Pancreas (tissue), 10 donors: Measurements from ENCODE around the gene PURA. TPM values are rescaled to one million over a fixed set of nuclear protein-coding genes. Genes with fewer than 3 reads are reported as not detected.
A peak's percentile ranks its signal among the peaks of the same experiment; 100 is the strongest.

Experiments
- ATAC-seq, 4 donors: fragments of 200-7000 bp; cut with Tn5 transposase; one replicate each; pipeline versions ENCODE4 v1.8.0 to v1.9.1; 2020; ENCODE audit warnings: mild to moderate bottlenecking in 4 of 4, moderate library complexity in 4 of 4
- DNase-seq, 6 donors: peaks; one replicate each; pipeline ENCODE4 v3.0.0-alpha.2; 2020
- FAIRE-seq: peaks from 2 replicates; lab custom pipeline; 2012; peaks lifted over from hg19 to GRCh38; lab: Jason Lieb, UNC
- H3K27ac ChIP-seq, 4 donors: fragments of 200-600 bp; sonication (generic); 1 replicate in 3 of 4; 2 replicates in 1 of 4; pipeline versions ENCODE4 v1.5.0 to v1.8.0; 2020
- H3K27me3 ChIP-seq, 4 donors: fragments of 200-600 bp; one replicate each; pipeline ENCODE4 v1.8.0; 2021
- H3K36me3 ChIP-seq, 3 donors: fragments of 200-600 bp; sonication (generic) in 1 of 3; one replicate each; pipeline versions ENCODE4 v1.5.0 to v1.8.0; 2020 to 2021
- H3K4me1 ChIP-seq, 3 donors: fragments of 200-600 bp; one replicate each; pipeline ENCODE4 v1.8.0; 2021
- H3K4me3 ChIP-seq, 4 donors: fragments of 200-600 bp; sonication (generic) in 2 of 4; one replicate each; pipeline versions ENCODE4 v1.5.0 to v1.8.0; 2020 to 2021
- H3K9me3 ChIP-seq, 4 donors: fragments of 200-600 bp; one replicate each; pipeline ENCODE4 v1.8.0; 2021
- CTCF ChIP-seq, 4 donors: fragments of 200-600 bp; sonication (generic) in 3 of 4; IDR thresholded peaks; one replicate each; pipeline versions ENCODE4 v1.5.0 to v1.8.0; 2021; ENCODE audit warnings: antibody characterized with exemption in 4 of 4
- WGBS, 2 donors: extraction: QIAGEN DNeasy Blood & Tissue Kit; methylation state at CpG; one replicate each; pipeline ENCODE4 v1.1.7; 2013; 5-methylcytosine and 5-hydroxymethylcytosine counted together
- intact Hi-C, 3 donors: fragments of 100-400 bp; cut with DNase I; formaldehyde crosslinking; loops; one replicate each; pipeline versions ENCODE4 v1.11.1 to v1.14.2; 2022
- polyA plus RNA-seq, 2 donors: library from polyadenylated mRNA; stranded (reverse); fragments of 200-250 nt; gene quantifications; one replicate each; pipeline ENCODE4 v1.2.3, GENCODE V29; 2013
- total RNA-seq, 6 donors: library from RNA; stranded (reverse); fragmentation: NEBNext Ultra II Directional in 4 of 6; extraction: Animal tissue kit (Norgen Biotek cat#: 25700) in 4 of 6; gene quantifications; one replicate each; pipeline versions ENCODE4 v1.2.1 to v1.2.4, GENCODE V29; 2021 to 2023
- donor health status: healthy with polysubstance abuse.
- donor health status: DM: no; HTN: no; CAD: no; lungs with moderate emphysema.
- donor health status: DM: no; HTN: no; CAD: no.
- donor health status: control.
- donor health status: control.
- donor health status: Bipolar disorder and iron deficiency.
- donor health status: DM: yes; HTN: yes; CAD: no.
- donor health status: DM: no; HTN: no; CAD: no.
- donor health status: DM: no; HTN: no; CAD: no.
- donor health status: DM: yes; HTN: yes; CAD: no.

Gene PURA
- total and polyA plus RNA-seq, 8 donors: 3.2 to 17.2 (median 9.3) TPM

GRCh38 chr5:140165101-140165922 lies 51.4 kb downstream of the PURA start:
- TF ChIP-seq CTCF (IDR thresholded peaks at IDR 0.05): no peak
- H3K27me3 ChIP-seq: no peaks in the 10 kb centered on the region
- H3K4me3 ChIP-seq: no peak overlapping the region
- no peaks in the 10 kb centered on the region for H3K36me3 ChIP-seq
- peak in 5 of 6 donors; percentile 68 to 82 (median 77) for DNase-seq
- intact Hi-C loops: no loop called here
- WGBS, 2 donors: 10 to 19% methylated on average over 5 of the region's 5 CpGs
- peak overlapping the region; percentile 11 to 71 (median 52) for H3K27ac ChIP-seq
- no peaks in the 10 kb centered on the region for H3K9me3 ChIP-seq
- FAIRE-seq: no peak
- peaks cover 12 to 17% (median 12%) of the 10 kb centered on the region in 3 donors for H3K4me1 ChIP-seq
- peak; percentile 80 to 92 (median 88) for ATAC-seq

GRCh38 chr5:140165923-140166270 lies 52.0 kb downstream of the PURA start:
- Histone ChIP-seq H3K9me3 (no peaks in the 10 kb centered on the region), H3K27ac (peak overlapping the region; percentile 11 to 71 (median 52)), H3K36me3 (no peaks in the 10 kb centered on the region), H3K4me1 (peaks cover 12 to 17% (median 12%) of the 10 kb centered on the region in 3 donors), H3K27me3 (no peaks in the 10 kb centered on the region), H3K4me3 (no peak overlapping the region)
- intact Hi-C loops: no loop called here
- DNase-seq (no peak), FAIRE-seq (no peak), ATAC-seq (no peak)
- no peak for TF ChIP-seq CTCF (IDR thresholded peaks at IDR 0.05)
- 52% methylated on average over 4 of the region's 4 CpGs for WGBS, 2 donors

- Histone ChIP-seq H3K27ac (no peak overlapping the region), H3K36me3 (no peaks in the 10 kb centered on the region), H3K27me3 (no peaks in the 10 kb centered on the region), H3K4me1 (peaks cover 12 to 17% (median 12%) of the 10 kb centered on the region in 3 donors), H3K9me3 (no peaks in the 10 kb centered on the region), H3K4me3 (no peak overlapping the region)
- DNase-seq (no peak), FAIRE-seq (no peak), ATAC-seq (no peak)
- TF ChIP-seq CTCF (IDR thresholded peaks at IDR 0.05): no peak
- intact Hi-C loops: no loop called here
These were observed 53.0 kb downstream of the PURA start for GRCh38 chr5:140166911-140167310.

- H3K36me3 ChIP-seq: no peaks in the 10 kb centered on the region
- H3K27me3 ChIP-seq: no peaks in the 10 kb centered on the region
- FAIRE-seq: no peak
- ATAC-seq: no peak
- intact Hi-C loops: no loop called here
- no peak for TF ChIP-seq CTCF (IDR thresholded peaks at IDR 0.05)
- no peaks in the 10 kb centered on the region for H3K9me3 ChIP-seq
- no peak for DNase-seq
- H3K4me3 ChIP-seq: no peak overlapping the region
- no peak overlapping the region for H3K27ac ChIP-seq
- peaks cover 12 to 17% (median 12%) of the 10 kb centered on the region in 3 donors for H3K4me1 ChIP-seq
- 98% methylated on average over 2 of the region's 2 CpGs for WGBS, 2 donors
These were observed 54.5 kb downstream of the PURA start for GRCh38 chr5:140168371-140168770.

- H3K4me3 ChIP-seq: no peak overlapping the region
- H3K27ac ChIP-seq: no peak overlapping the region
- no peaks in the 10 kb centered on the region for H3K27me3 ChIP-seq
- H3K9me3 ChIP-seq: no peaks in the 10 kb centered on the region
- DNase-seq: no peak
- no peak for FAIRE-seq
- intact Hi-C loops: no loop called here
- 87 to 93% methylated on average over 1 of the region's 1 CpG for WGBS, 2 donors
- ATAC-seq: no peak
- H3K36me3 ChIP-seq: no peaks in the 10 kb centered on the region
- TF ChIP-seq CTCF (IDR thresholded peaks at IDR 0.05): peak in 1 of 4 donors; percentile 9
- H3K4me1 ChIP-seq: peaks cover 12 to 19% (median 14%) of the 10 kb centered on the region in 3 donors
These were observed 55.5 kb downstream of the PURA start for GRCh38 chr5:140169410-140169809.
